GM19193 (cell line): ENCODE results near the gene CCSER1.

Source experiments
- POLR2A ChIP-seq: IDR thresholded peaks from 4 replicates; pipeline ENCODE4 v1.6.1; 2011; ENCODE audit not compliant: insufficient read depth, insufficient read length; ENCODE audit errors: extremely low read depth

Gene CCSER1

DNA sequence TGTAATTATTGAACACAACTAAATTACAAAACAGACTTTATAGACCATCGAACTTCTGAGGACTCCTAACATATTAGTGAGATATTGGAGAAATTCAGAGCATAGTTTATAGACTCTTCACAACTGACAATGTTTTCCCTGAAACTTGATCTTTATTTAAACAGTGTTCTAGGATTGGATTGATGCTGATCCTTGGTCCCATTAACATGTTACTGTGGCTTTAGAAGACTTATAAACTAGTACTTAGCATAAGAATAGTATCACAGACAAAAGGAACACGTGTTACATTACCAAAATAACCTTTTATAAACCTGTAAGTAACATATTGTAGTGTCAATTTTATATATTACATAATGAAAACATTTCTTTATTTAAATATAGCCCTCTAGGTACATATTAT lies 689.6 kb downstream of the CCSER1 start:
- TF ChIP-seq POLR2A, result no peak

DNA sequence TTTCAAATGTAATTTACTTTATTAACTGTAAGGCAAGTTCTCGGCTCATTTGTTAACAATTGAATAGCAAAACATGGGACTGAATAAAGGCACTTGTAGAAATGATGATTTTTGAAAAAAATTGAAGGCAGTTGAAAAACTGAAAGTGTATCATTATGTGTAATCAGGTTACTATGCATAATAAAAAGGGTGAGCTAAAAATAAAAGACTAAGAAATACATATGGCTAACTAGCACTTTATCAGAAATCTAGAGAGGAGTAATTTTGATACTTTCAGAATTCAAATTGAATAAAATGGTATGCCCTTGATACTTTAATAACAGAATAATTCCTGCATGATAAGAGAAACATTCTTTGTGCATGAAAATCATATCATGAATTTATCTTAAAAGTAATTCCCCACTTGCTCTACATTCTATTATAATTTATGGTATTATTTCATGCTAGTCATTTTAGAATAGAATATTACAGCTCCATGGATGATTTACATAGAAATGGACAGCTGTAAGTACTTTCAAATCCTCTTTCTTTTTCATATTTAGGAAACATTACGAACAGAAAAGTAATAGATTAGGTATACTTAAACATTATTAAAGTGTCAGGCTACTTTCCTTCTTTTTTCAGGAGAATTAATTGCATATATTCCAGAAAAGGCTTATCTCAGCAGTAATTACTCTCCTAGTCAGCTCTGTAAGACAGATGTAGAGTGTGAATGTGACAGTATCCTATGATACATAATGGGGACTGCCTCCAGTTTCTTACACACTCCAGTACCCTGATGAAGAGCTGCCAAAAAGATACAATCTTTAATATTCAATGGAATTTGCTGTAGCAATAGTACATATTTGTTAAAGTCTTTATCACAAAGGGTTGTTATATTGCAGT lies 697.3 kb downstream of the CCSER1 start:
- no peak for TF ChIP-seq POLR2A

DNA sequence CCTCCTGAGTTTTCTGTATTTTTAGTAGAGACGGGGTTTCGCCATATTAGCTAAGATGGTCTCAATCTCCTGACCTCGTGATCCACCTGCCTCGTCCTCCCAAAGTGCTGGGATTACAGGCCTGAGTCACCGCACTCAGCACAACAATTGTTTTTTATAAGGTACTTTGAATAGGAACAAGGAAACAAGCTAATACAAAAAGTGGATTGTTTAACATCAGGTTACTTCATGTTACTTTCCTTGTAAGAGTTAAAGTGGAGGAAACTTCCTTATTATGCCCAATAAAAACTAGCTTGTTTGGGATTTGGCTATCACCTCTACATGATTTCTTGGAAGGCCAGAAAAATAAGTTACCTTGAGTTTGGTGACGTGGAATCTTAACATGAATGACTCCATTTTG lies 698.7 kb downstream of the CCSER1 start:
- TF ChIP-seq POLR2A, result no peak

DNA sequence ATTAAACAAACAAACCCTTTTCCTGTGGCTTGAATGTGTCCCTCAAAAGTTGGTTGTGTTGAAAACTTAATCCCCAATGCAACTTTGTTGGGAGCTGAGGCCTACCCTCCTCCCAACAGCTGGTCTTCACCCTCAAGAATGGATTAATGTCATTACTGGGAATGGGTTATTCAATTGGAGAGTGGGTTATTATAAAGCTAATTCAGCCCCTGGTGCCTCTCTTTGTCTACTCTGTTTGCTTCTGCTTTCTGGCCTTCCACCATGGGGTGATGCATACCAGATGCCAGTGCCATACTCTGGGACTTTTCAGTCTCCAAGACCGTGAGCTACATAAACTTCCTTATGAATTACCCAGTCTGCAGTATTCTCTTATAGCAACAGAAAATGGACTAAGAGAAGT lies 706.5 kb downstream of the CCSER1 start:
- no peak for TF ChIP-seq POLR2A

DNA sequence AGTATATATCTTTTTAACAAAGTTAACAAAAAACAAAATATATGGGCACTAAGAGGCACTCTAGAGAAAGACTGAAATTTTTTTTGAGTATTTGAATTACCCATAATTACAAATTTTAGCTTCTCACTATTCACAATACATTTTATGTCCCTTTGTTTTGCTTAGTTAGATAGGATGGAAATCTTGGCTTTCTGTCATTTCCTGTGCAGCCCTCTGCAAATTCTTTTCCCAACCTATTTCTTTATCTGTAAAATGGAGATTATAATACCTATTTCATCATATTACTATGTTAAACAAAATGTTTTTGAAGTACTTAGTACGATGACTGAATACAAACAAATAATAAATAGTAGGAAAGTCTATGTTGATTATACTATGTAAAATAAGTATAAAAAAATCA lies 710.0 kb downstream of the CCSER1 start:
- TF ChIP-seq POLR2A, result no peak

DNA sequence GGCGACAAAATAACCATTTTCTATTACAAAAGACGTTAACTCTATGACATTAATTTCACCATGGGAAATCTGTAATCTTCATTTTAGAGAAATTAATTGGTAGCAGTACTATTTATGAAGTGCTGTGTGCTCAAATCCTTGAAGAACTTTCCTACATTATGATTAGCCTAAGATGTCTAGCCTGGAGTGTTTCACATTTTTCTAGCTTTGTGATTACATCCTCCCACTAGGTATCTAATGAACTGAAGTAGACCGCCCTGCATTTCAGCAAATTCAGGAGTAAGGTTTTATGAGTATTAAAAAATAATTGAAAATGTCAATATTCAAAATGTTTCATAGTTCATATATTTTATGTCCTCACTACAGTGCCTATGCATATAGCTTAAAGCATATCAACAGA lies 713.1 kb downstream of the CCSER1 start:
- TF ChIP-seq POLR2A, result no peak

DNA sequence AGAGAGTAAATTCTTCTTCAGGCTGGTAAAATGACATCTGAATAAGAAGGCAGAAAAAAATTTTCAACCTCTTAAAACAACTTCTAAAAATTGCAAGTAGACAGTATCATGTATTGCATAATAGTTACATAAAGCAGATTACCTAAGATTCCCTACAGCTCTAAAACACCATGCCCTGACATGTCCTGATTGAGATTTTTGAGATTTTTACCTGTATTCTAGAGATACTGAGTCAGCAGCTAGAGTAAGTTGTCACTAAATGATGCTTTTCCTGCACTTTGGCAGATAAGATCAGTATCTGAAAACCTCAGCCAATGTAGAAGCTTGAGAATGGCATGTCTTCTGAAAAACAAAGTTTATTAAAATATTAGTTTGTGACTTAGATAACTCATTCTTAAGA lies 713.6 kb downstream of the CCSER1 start:
- no peak for TF ChIP-seq POLR2A

DNA sequence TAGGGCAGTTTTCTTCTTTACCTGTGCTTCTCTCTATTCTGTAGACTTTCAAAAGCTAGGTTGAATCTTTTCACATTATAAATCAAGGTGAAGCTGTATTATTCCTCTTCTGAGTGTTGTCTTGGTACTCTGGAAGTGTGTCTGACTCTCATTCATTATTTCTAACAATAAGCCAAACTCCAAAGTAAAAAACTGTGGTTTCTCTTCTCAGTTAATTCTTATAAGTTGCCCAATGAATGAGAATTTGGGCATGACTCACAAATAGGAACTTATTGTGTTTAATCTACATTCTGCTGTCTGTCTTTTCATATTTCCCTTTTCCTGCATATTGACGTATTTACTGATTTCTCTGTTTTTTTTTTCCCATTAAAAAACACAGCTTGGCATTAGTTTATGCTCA lies 714.5 kb downstream of the CCSER1 start:
- no peak for TF ChIP-seq POLR2A

DNA sequence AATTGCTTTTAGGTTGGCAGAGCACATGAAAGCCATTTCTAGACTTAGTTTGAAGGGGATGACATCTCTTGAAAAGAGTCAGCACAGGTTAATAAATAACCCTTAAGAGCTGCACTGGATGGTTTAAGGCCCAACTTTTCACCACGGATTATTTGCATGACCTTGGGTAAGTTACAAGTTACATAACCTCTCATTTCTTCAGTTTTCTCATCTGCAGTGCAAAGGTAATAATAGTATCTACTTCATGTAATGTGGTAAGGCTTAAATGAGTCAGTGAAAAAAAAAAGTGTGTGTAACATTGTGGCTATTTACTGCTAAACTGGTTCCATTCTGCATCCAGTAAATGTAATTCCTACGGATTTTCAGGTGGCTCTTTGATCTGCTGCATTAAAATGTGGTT lies 715.8 kb downstream of the CCSER1 start:
- no peak for TF ChIP-seq POLR2A

DNA sequence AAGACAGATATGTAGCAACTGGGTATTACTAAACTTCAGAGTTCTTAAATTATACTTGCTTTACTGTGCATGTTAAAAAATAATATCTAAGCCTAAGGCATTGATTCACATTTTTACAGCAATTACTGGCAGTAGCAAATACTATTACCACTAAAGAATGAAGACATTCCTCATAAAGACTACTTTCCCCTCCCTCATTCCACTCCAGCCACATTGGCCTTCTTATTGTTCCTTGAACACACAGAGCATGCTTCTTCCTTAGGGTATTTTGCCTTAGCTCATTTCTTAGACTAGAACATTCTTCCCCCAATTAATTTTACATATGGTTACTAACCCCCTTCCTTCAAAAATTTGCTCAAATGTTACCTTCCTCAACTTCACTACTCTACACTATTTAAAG lies 717.0 kb downstream of the CCSER1 start:
- TF ChIP-seq POLR2A, result no peak

DNA sequence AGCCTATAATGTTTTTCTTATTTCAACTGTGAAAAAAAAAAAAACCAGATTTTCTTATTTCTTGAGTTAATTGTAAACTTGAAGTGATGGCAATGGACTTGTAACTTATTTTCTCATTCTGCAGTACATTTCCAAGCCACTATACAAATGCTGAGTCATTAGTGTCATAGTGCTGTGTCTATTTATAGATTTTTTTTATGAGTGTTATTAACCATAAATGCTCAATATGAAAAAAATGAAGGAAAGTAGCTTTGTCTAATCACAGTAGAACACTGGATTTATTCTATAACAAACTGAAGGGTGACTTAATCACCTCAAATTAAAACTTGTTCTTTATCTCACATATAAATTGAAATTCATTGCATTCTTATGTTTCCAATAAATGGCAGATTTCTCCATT lies 718.6 kb downstream of the CCSER1 start:
- no peak for TF ChIP-seq POLR2A

DNA sequence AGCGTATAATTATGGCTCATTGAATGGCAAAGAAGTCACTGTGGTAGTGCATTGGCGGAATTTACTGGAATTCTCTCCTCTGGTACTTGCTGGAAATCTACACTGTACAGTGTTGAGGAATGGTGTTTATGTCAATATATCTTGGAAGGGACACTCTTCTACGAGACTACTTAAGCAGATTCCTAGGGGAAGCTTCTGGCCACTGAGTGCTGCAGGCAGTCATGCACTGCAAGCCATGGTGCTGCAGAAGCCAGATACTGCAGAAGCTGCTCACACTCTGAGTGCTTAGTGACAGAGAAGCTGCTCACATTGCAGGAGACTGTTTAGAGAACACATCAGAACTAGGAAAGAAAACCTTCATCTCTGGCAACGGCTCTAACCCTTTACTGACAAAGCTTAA lies 725.0 kb downstream of the CCSER1 start:
- TF ChIP-seq POLR2A, result no peak

DNA sequence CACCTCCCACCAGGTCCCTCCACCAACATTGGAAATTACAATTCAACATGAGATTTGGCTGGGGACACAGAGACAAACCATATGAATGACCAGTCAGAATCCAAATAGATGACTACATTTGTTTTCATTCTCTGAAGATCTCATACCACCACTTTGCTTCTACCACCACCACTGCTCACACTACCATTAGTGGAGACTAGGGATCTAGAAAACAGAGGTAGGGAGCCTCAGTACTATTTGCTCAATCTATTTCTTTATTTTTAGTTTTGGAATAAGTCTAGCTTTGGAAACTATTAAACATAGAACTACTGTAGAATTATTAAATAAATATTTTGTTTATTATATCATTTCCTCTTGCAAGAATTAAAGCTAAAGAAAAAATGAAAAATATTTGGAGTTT lies 727.9 kb downstream of the CCSER1 start:
- no peak for TF ChIP-seq POLR2A

DNA sequence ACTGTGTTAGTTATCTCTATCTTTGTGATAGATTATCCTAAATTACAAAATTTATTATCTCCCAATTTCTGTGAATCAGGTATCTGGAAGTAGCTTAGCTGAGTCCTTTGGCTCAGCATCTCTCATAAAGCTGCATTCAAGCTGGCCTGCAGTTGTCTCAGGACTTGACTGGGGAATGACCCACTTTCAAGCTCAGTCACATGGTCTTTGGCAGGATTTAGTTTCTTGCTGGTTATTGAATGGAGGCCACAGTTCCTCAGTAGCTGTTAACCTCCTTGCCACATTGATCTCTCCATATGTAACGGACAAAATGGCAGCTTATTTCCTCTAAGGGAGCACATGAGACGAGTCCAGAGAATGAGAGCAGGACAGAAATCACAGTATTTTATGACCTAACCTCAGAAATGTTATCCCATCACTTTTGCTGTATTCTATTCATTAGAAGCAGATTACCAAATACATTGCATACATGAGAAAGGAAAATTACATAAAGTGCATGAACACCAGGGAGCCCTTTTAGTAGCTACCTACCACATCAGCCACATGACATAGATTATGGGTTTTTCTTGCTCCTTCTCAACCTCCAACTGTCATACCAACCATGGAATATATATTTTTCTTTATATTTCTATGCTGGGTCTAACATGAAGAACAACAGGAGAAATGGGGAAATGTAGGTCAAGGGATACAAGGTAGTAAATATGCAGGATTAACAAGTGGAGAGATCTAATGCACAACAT lies 730.1 kb downstream of the CCSER1 start:
- no peak for TF ChIP-seq POLR2A

DNA sequence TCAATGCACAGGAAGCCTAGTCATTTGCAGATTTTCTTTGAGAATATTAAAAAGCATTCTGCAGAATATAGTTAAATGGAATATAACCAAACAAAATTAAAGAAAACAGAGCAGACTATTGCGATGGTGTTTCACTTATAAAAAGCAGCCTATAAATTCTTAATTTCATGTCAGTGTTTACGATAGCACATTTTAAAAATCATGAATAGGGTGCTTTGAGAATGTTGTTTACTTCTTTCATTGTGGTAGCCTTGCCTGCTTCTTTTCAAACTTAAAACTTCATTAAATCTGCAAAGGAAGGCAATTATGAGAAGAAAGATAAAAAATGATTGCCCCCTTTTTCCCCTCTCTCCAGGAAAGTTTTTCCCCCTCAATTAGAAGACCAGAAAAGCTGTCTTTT lies 748.6 kb downstream of the CCSER1 start:
- no peak for TF ChIP-seq POLR2A

DNA sequence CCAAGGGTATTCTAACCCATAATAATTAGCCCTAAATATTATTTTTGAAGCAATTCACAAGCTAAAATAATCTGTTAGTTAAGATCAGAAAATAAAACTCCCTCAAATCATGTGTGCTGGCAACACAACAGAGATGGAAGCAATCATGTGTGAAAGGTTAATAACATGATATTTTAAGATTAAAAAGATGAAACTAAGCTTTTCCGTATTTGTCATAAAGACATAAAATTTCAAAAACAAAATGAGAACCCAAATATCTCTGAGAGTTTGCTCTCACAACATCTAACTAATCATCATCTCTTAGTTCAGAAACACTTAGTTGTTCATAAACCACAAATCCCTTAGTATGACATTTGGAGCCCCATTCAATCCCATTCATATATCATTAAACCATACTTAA lies 749.1 kb downstream of the CCSER1 start:
- TF ChIP-seq POLR2A, result no peak

DNA sequence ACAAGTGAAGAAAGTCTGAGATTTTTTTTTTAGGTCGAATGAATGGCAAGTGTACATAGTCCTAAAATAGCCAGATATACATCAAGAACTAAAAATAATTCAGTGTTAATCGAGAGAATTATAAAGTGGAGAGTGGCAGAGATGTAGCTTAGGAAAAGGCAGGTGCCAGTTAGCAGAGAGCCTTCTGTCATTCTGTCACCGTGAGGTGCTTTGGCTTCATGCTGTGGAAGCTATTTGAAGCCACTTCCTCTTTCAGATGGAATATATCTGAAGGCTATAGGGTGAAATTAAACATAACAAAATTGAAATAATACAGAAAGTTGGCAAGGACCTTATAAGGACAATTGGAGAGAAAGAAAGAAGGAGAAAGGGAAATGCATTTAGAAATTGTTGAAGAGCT lies 756.3 kb downstream of the CCSER1 start:
- TF ChIP-seq POLR2A, result no peak

DNA sequence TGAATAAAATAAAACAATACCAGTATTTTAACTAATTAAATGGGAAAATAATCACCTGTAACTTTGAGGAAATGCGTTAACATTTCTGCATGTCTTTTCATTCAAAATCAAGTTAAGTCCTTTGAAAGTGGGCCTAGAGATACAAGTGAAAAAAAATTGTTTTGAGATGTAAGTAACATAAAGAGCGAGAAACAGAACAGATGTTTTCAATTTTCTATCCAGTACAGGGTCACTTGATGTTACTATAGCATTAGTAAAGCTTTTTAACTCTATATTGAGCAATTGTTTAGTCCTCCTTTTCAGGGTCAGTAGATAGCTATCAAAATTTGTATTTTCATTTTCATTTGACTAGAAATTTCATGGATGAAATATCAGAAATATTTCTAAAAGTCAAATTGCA lies 761.4 kb downstream of the CCSER1 start:
- no peak for TF ChIP-seq POLR2A
